GM12874 (cell line): ENCODE data around the gene ITIH4.

Experiments used
- CTCF ChIP-seq: IDR thresholded peaks from 2 replicates; pipeline ENCODE4 v1.5.1; 2011; ENCODE audit warnings: low read depth, mild to moderate bottlenecking, control low read depth, low read length, moderate library complexity; ENCODE audit not compliant: insufficient read depth

The ITIH4 gene

GRCh38 chr3:52830535-52831258 lies at the start of gene ITIH4:
Gene ITIH4, minus strand, starts transcription at chr3:52830672. Its CDS starts 30 bp downstream, at chr3:52830642.
- no peak for TF ChIP-seq CTCF

GRCh38 chr3:52880047-52880446 lies 49.6 kb upstream of the ITIH4 start:
- TF ChIP-seq CTCF: no peak

- no peak for TF ChIP-seq CTCF
Observed at GRCh38 chr3:52879581-52879980, 49.1 kb upstream of the ITIH4 start.

GRCh38 chr3:52879090-52879489 lies 48.6 kb upstream of the ITIH4 start:
- TF ChIP-seq CTCF: no peak

GRCh38 chr3:52877085-52877484 lies 46.6 kb upstream of the ITIH4 start:
- no peak for TF ChIP-seq CTCF

GRCh38 chr3:52874864-52875587 lies 44.6 kb upstream of the ITIH4 start:
- no peak for TF ChIP-seq CTCF

GRCh38 chr3:52874160-52874701 lies 43.8 kb upstream of the ITIH4 start:
- TF ChIP-seq CTCF: no peak
